ENCODE measurements around the gene CCDC142.

DNA sequence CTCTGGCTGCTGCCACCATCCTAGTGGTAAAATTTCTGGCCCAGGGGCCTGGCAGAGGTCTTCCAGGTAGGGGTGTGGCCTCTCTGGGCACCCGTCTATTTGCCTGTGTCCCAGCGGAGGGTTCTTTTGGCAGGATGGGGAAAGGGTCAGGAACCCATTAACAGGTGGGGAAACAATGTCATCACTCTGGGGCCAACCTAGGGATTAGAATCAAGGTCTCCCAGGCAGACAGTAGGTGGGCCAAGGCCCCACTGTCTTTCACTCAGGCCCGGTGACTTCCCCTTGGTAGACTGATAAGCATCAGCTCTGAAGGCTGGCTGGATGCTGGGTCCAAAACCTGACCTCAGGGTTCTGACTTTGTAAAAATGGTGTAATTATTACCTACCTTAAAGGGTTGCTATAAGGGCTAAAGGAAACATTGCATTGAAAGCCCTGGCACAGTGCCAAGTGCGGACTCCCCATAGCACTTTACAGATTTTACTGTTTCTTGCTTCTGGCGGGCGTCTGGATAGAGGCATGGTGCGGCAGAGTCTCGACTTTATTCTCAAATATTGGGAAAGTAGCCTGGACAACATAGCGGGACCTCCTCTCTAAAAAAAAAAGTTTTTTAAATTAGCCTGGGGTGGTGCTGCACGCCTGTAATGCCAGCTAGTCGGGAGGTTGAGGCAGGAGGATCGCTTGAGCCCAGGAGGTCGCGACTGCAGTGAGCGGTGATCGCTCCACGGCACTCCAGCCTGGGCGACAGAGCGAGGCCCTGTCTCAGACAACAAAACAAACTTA, 14.4 kb upstream of the CCDC142 start:
- TF ChIP-seq, protein P1, sequence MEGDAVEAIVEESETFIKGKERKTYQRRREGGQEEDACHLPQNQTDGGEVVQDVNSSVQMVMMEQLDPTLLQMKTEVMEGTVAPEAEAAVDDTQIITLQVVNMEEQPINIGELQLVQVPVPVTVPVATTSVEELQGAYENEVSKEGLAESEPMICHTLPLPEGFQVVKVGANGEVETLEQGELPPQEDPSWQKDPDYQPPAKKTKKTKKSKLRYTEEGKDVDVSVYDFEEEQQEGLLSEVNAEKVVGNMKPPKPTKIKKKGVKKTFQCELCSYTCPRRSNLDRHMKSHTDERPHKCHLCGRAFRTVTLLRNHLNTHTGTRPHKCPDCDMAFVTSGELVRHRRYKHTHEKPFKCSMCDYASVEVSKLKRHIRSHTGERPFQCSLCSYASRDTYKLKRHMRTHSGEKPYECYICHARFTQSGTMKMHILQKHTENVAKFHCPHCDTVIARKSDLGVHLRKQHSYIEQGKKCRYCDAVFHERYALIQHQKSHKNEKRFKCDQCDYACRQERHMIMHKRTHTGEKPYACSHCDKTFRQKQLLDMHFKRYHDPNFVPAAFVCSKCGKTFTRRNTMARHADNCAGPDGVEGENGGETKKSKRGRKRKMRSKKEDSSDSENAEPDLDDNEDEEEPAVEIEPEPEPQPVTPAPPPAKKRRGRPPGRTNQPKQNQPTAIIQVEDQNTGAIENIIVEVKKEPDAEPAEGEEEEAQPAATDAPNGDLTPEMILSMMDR (conservative IDR thresholded peaks at IDR 0.05): no peak
- no peak for TF ChIP-seq ZFX (IDR thresholded peaks at IDR 0.05)

Data from C4-2B (cell line).